IMR-90 (cell line): ENCODE measurements around the gene CREBL2. TPM values are rescaled to one million over a fixed set of nuclear protein-coding genes. Genes with fewer than 3 reads are reported as not detected.

Experiments used
- ATAC-seq: fragments of 200-7000 bp; cut with Tn5 transposase; 2 replicates; pipeline ENCODE4 v1.9.1; 2020; ENCODE audit warnings: low read depth, mild to moderate bottlenecking, moderate library complexity
- BruUV-seq: library from RNA; stranded (reverse); fragments of 400-500 nt; replicated peaks from 2 replicates; lab custom pipeline; 2021; lab: Mats Ljungman, UMichigan
- CTCF ChIA-PET: fragments of 300-600 bp; formaldehyde crosslinking; extraction: SDS; loops from one replicate; lab custom pipeline; 2021; ENCODE audit warnings: antibody characterized with exemption; lab: Yijun Ruan, JAX
- POLR2A ChIA-PET: fragments of 300-600 bp; sonication (Branson Sonifier 250); formaldehyde crosslinking; loops from one replicate; lab custom pipeline; 2022; ENCODE audit warnings: antibody characterized with exemption; ENCODE audit not compliant: unreplicated experiment; lab: Charles Lee
- DNase-seq: peaks from one replicate; pipeline ENCODE4 v3.0.0; 2013
- H2AFZ ChIP-seq: replicated peaks from 2 replicates; pipeline ENCODE3; 2013; ENCODE audit warnings: low read length, mild to moderate bottlenecking; ENCODE audit not compliant: poor library complexity
- H2AK5ac ChIP-seq: 2 replicates; pipeline ENCODE4 v1.6.1; 2013; ENCODE audit warnings: low read depth, low read length, inconsistent platforms
- H2AK9ac ChIP-seq: replicated peaks from 2 replicates; pipeline ENCODE3; 2013; ENCODE audit warnings: mild to moderate bottlenecking, low read depth, low read length, moderate library complexity; ENCODE audit not compliant: poor library complexity
- H2BK120ac ChIP-seq: 2 replicates; pipeline ENCODE4 v1.6.1; 2013; ENCODE audit warnings: low read depth, low read length, inconsistent platforms
- H2BK15ac ChIP-seq: 3 replicates; pipeline ENCODE4 v1.6.1; 2013; ENCODE audit warnings: low read depth, low read length, inconsistent platforms
- H2BK20ac ChIP-seq: 2 replicates; pipeline ENCODE4 v1.6.1; 2013; ENCODE audit warnings: low read depth, mild to moderate bottlenecking, inconsistent platforms, low read length, moderate library complexity
- H2BK5ac ChIP-seq: 2 replicates; pipeline ENCODE4 v1.6.1; 2013; ENCODE audit warnings: mild to moderate bottlenecking, low read depth, low read length, inconsistent platforms; ENCODE audit not compliant: poor library complexity, severe bottlenecking
- H3K14ac ChIP-seq: replicated peaks from 2 replicates; pipeline ENCODE4 v1.6.1; 2013; ENCODE audit warnings: low read depth, low read length, inconsistent platforms
- H3K18ac ChIP-seq: 2 replicates; pipeline ENCODE4 v1.6.1; 2013; ENCODE audit warnings: low read depth, low read length, control low read depth
- H3K23ac ChIP-seq: 2 replicates; pipeline ENCODE4 v1.6.1; 2013; ENCODE audit warnings: low read depth, low read length, inconsistent platforms
- H3K27ac ChIP-seq: 2 replicates; pipeline ENCODE4 v1.5.1; 2013; ENCODE audit warnings: mild to moderate bottlenecking, control low read depth, low read length; ENCODE audit not compliant: insufficient read depth
- H3K27me3 ChIP-seq: 2 replicates; pipeline ENCODE4 v1.6.1; 2013; ENCODE audit warnings: low read length; ENCODE audit not compliant: control insufficient read depth, insufficient read depth
- H3K36me3 ChIP-seq: 2 replicates; pipeline ENCODE4 v1.6.1; 2013; ENCODE audit warnings: low read length, mixed read lengths; ENCODE audit not compliant: control insufficient read depth, insufficient read depth
- H3K4ac ChIP-seq: 2 replicates; pipeline ENCODE4 v1.6.1; 2013; ENCODE audit warnings: low read depth, low read length, inconsistent platforms
- H3K4me1 ChIP-seq: 2 replicates; pipeline ENCODE4 v1.6.1; 2013; ENCODE audit warnings: low read length, mixed read lengths; ENCODE audit not compliant: control insufficient read depth, insufficient read depth
- H3K4me2 ChIP-seq: 2 replicates; pipeline ENCODE4 v1.6.1; 2013; ENCODE audit warnings: low read depth, mild to moderate bottlenecking, control low read depth, low read length, moderate library complexity
- H3K4me3 ChIP-seq: 2 replicates; pipeline ENCODE4 v1.5.1; 2013; ENCODE audit warnings: low read depth, mild to moderate bottlenecking, control low read depth, low read length, moderate library complexity; ENCODE audit not compliant: insufficient read depth
- H3K56ac ChIP-seq: 2 replicates; pipeline ENCODE4 v1.6.1; 2013; ENCODE audit warnings: low read length, inconsistent platforms; ENCODE audit not compliant: insufficient read depth; ENCODE audit errors: extremely low read depth
- H3K79me1 ChIP-seq, 2 experiments: 2 replicates each; pipeline ENCODE4 v1.6.1; 2013; ENCODE audit warnings: low read length in 2 of 2, inconsistent platforms in 1 of 2, low read depth in 1 of 2
- H3K9ac ChIP-seq: 2 replicates; pipeline ENCODE4 v1.6.1; 2013; ENCODE audit warnings: low read depth, low read length, control low read depth
- H3K9me1 ChIP-seq: 2 replicates; pipeline ENCODE4 v1.6.1; 2013; ENCODE audit warnings: low read length, inconsistent platforms; ENCODE audit not compliant: insufficient read depth
- H3K9me3 ChIP-seq: 2 replicates; pipeline ENCODE4 v1.6.1; 2013; ENCODE audit warnings: low read length; ENCODE audit not compliant: control insufficient read depth, insufficient read depth
- H4K20me1 ChIP-seq: 2 replicates; pipeline ENCODE4 v1.6.1; 2013; ENCODE audit warnings: low read length, inconsistent platforms; ENCODE audit not compliant: insufficient read depth
- H4K5ac ChIP-seq: 2 replicates; pipeline ENCODE4 v1.6.1; 2013; ENCODE audit warnings: mild to moderate bottlenecking, low read depth, low read length, control low read depth
- H4K8ac ChIP-seq, 2 experiments: 2 replicates each; pipeline ENCODE4 v1.6.1; 2013; ENCODE audit warnings: low read depth in 2 of 2, low read length in 2 of 2, control low read depth in 1 of 2, inconsistent platforms in 1 of 2
- H4K91ac ChIP-seq: 2 replicates; pipeline ENCODE4 v1.6.1; 2013; ENCODE audit warnings: low read depth, low read length, inconsistent platforms; ENCODE audit not compliant: insufficient read depth
- CHD1 ChIP-seq: IDR thresholded peaks from 2 replicates; pipeline ENCODE4 v1.6.1; 2012; ENCODE audit warnings: low read depth, low read length, improper control_type of control experiment
- FOS ChIP-seq: fragments of 150-350 bp; IDR thresholded peaks from 2 replicates; pipeline ENCODE4 v1.6.1; 2016; ENCODE audit warnings: low read depth, low read length
- MAFK ChIP-seq: IDR thresholded peaks from 2 replicates; pipeline ENCODE4 v1.6.1; 2012; ENCODE audit warnings: low read depth, low read length, improper control_type of control experiment
- MXI1 ChIP-seq: IDR thresholded peaks from 2 replicates; pipeline ENCODE4 v1.6.1; 2012; ENCODE audit warnings: low read depth, mild to moderate bottlenecking, low read length, moderate library complexity, borderline replicate concordance
- NFE2L2 ChIP-seq: fragments of 150-350 bp; IDR thresholded peaks from 2 replicates; pipeline ENCODE4 v1.6.1; 2016; ENCODE audit warnings: low read depth, mild to moderate bottlenecking, low read length
- POLR2A ChIP-seq: IDR thresholded peaks from 2 replicates; pipeline ENCODE4 v1.6.1; 2012; ENCODE audit warnings: mild to moderate bottlenecking, low read depth, low read length
- RCOR1 ChIP-seq: IDR thresholded peaks from 2 replicates; pipeline ENCODE4 v1.6.1; 2012; ENCODE audit warnings: mild to moderate bottlenecking, low read length, improper control_type of control experiment; ENCODE audit not compliant: insufficient replicate concordance
- SMC3 ChIP-seq: fragments of 150-350 bp; IDR thresholded peaks from 2 replicates; pipeline ENCODE4 v1.6.1; 2016; ENCODE audit warnings: low read depth, mild to moderate bottlenecking, antibody characterized with exemption, low read length, moderate library complexity
- USF2 ChIP-seq: fragments of 150-350 bp; IDR thresholded peaks from 2 replicates; pipeline ENCODE4 v1.6.1; 2017; ENCODE audit warnings: mild to moderate bottlenecking, antibody characterized with exemption, low read length, low read depth
- WGBS, 2 experiments: methylation state at CpG; one replicate each; pipeline versions ENCODE4 v1.1.5 to v1.1.7; 2013; ENCODE audit warnings: missing lambda C conversion rate in 2 of 2; ENCODE audit not compliant: insufficient read length in 1 of 2; ENCODE audit errors: extremely low coverage in 2 of 2; 5-methylcytosine and 5-hydroxymethylcytosine counted together
- dilution Hi-C: fragments of 300-500 bp; cut with HindIII; formaldehyde crosslinking; loops from one replicate; pipeline ENCODE4 v1.14.3; 2018; ENCODE audit warnings: low sequenced_read_pairs; ENCODE audit not compliant: unreplicated experiment
- in situ Hi-C: fragments of 300-500 bp; cut with MboI; formaldehyde crosslinking; loops from 3 replicates; pipeline ENCODE4 v1.14.3; 2019; ENCODE audit warnings: low sequenced_read_pairs, inconsistent platforms, mixed read lengths
- intact Hi-C: fragments of 100-400 bp; cut with micrococcal nuclease; formaldehyde crosslinking; loops from 2 replicates; pipeline ENCODE4 v1.10.0; 2022
- polyA plus RNA-seq, 3 experiments: library from polyadenylated mRNA; depleted of rRNA; stranded (reverse); fragments of >200 nt; gene quantifications; 2 replicates each; pipeline ENCODE4 v1.2.3, GENCODE V29; 2012; ENCODE audit warnings: low replicate concordance in 1 of 3
- total RNA-seq: library from RNA; depleted of rRNA; stranded (reverse); fragments of >200 nt; gene quantifications from 2 replicates; pipeline ENCODE4 v1.2.3, GENCODE V29; 2012

CREBL2 gene
- total and polyA plus RNA-seq, 2 of the 4 experiments (the other 2 are of a cell fraction): 11.5 to 19.0 TPM

DNA sequence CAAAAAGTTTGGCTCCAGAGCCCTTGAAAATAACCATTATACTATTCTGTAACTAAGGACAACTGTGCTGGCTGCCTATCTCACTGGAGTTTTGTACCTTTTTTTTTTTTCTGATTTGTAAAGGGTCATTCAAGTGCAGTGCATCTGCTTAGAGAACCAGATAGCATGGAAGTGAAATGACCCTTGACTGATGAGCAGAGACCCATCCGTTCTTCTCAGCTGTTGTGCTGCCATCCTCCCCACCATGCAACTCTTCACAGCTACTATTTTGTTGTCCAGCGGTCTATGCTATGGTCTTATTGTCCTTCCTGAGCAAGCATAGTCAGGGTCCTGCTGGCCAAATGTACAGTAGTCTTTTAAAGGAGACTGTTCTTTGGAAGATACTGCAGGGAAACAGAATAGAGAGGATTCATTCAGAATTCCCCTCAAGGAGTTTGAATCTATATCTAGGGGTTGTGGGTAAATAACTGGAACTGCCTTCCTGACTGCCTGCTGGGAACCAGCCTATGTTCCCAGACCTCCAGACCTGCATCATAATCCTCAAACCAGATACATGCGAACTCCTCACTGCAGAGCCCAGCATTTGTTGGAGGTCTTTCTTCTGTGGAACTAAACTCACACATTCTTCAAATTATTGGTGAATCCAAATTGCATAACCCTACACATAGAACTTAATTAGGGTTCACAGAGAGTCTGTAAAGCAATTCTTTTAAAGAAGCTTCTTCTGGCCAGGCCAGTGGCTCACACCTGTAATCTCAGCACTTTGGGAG lies 43.2 kb downstream of the CREBL2 start:
- Histone ChIP-seq H4K5ac (no peak overlapping the region), H4K91ac (no peak overlapping the region), H4K20me1 (no peaks in the 10 kb centered on the region), H3K9me3 (no peaks in the 10 kb centered on the region), H4K8ac (no peak overlapping the region), H3K18ac (no peak overlapping the region), H3K4me3 (no peak overlapping the region), H3K36me3 (no peaks in the 10 kb centered on the region), H2AK9ac (no peak overlapping the region), H2BK15ac (no peak overlapping the region), H2BK5ac (no peak overlapping the region), H2AK5ac (no peak overlapping the region), H2BK20ac (no peak overlapping the region), H3K9me1 (no peaks in the 10 kb centered on the region), H3K9ac (no peak overlapping the region), H3K27me3 (no peaks in the 10 kb centered on the region), H3K79me1 (no peaks in the 10 kb centered on the region), H3K56ac (no peak overlapping the region), H2BK120ac (no peak overlapping the region), H3K4ac (no peak overlapping the region), H3K23ac (no peak overlapping the region), H3K14ac (no peak overlapping the region), H2AFZ (no peak overlapping the region), H3K4me2 (no peak overlapping the region), H3K27ac (no peak overlapping the region), H3K4me1 (0 out of 2 replicates have a peak, but pooled peaks cover 3% of the 10 kb centered on the region)
- dilution Hi-C loops (no loop called here), intact Hi-C loops (loop anchor here (5.0 kb wide), 2 partner anchors 93 to 148 kb away; partner anchors contain the start of gene DUSP16), in situ Hi-C loops (no loop called here)
- WGBS, 2 experiments: no CpG with 5 or more reads among the region's 3 CpGs
- BruUV-seq: no TSS peak
- ChIA-PET CTCF (interaction anchor here (0.6 to 1.1 kb wide), 3 partner anchors 9 to 931 kb away, joined by 4 to 9 read pairs (median 4); no protein-coding TSS in a partner anchor), POLR2A (no interaction called here)
- no peak for TF ChIP-seq NFE2L2
- TF ChIP-seq SMC3: no peak
- no peak for TF ChIP-seq MAFK
- no peak for TF ChIP-seq USF2
- TF ChIP-seq CHD1: no peak
- no peak for TF ChIP-seq MXI1
- no peak for TF ChIP-seq FOS
- no peak for TF ChIP-seq RCOR1
- no peak for TF ChIP-seq POLR2A
- no peak for DNase-seq
- ATAC-seq: no peak
